SU-DHL-6 (cell line): ENCODE data around the gene PLCXD1.

Experiments
- CTCF ChIP-seq: fragments of 200-600 bp; sonication (generic); IDR thresholded peaks from one replicate; pipeline ENCODE4 v1.5.1; 2017; ENCODE audit warnings: antibody characterized with exemption, mild to moderate bottlenecking, low read length, moderate library complexity; ENCODE audit not compliant: insufficient read depth, poor library complexity, severe bottlenecking
- EZH2phosphoT487 ChIP-seq: fragments of 200-600 bp; sonication (generic), shearing (Covaris generic); conservative IDR thresholded peaks from 2 replicates; pipeline ENCODE4 v1.6.1; 2018; ENCODE audit warnings: mild to moderate bottlenecking, antibody characterized with exemption, low read length, moderate library complexity, mixed read lengths

- no peak for TF ChIP-seq CTCF
- no peak for TF ChIP-seq EZH2phosphoT487
Measured at GRCh38 chrX:261919-262352, 19.2 kb upstream of the PLCXD1 start.
